HG03139 (cell line): ENCODE data around the gene DSP.

Experiments
- ATAC-seq: cut with Tn5 transposase; IDR thresholded peaks from one replicate; pipeline ENCODE4 v1.9.1; 2021; ENCODE audit not compliant: unreplicated experiment

Gene DSP

GRCh38 chr6:7589949-7590917 lies 48.8 kb downstream of the DSP start, which contains the start of gene SNRNP48:
Gene SNRNP48, plus strand, starts transcription at chr6:7590198. Its CDS starts 60 bp downstream, at chr6:7590258.
- peak; percentile 99 for ATAC-seq

GRCh38 chr6:7590918-7591302 lies 49.4 kb downstream of the DSP start:
- ATAC-seq, result no peak

- ATAC-seq, result no peak
Observed at GRCh38 chr6:7591770-7592169, 50.3 kb downstream of the DSP start.

GRCh38 chr6:7593229-7593628 lies 51.8 kb downstream of the DSP start:
- ATAC-seq, result no peak

GRCh38 chr6:7594579-7595125 lies 53.2 kb downstream of the DSP start:
- no peak for ATAC-seq

- ATAC-seq, result no peak
Observed at GRCh38 chr6:7604003-7604402, 62.5 kb downstream of the DSP start.

GRCh38 chr6:7604506-7604905 lies 63.0 kb downstream of the DSP start:
- no peak for ATAC-seq

GRCh38 chr6:7615611-7616383 lies 74.3 kb downstream of the DSP start:
- ATAC-seq, result no peak

- ATAC-seq, result peak; percentile 62
Observed at GRCh38 chr6:7617801-7618764, 76.6 kb downstream of the DSP start.

GRCh38 chr6:7621761-7622160 lies 80.3 kb downstream of the DSP start:
- ATAC-seq, result no peak

- ATAC-seq, result no peak
Observed at GRCh38 chr6:7624796-7625710, 83.6 kb downstream of the DSP start.

- no peak for ATAC-seq
Observed at GRCh38 chr6:7628479-7628878, 87.0 kb downstream of the DSP start.

GRCh38 chr6:7628909-7629308 lies 87.4 kb downstream of the DSP start:
- no peak for ATAC-seq

GRCh38 chr6:7629321-7629720 lies 87.8 kb downstream of the DSP start:
- no peak for ATAC-seq

GRCh38 chr6:7630792-7631191 lies 89.3 kb downstream of the DSP start:
- no peak for ATAC-seq

- no peak for ATAC-seq
Observed at GRCh38 chr6:7631466-7631865, 90.0 kb downstream of the DSP start.

- ATAC-seq, result no peak
Observed at GRCh38 chr6:7632501-7633290, 91.2 kb downstream of the DSP start.

GRCh38 chr6:7633361-7633760 lies 91.9 kb downstream of the DSP start:
- no peak for ATAC-seq

- no peak for ATAC-seq
Observed at GRCh38 chr6:7636151-7636550, 94.7 kb downstream of the DSP start.
